Jurkat, Clone E6-1 (cell line): Measurements from ENCODE around the gene TMA7.
"Not testable (repeated sequence)": the region's sequence is repeated elsewhere in the genome, so short reads cannot be mapped to it uniquely, and the experiment has no call there.

Experiments used
- DNase-seq: peaks from one replicate; pipeline ENCODE4 v3.0.0-alpha.2; 2011; ENCODE audit warnings: low read depth, low spot score
- H3K4me3 ChIP-seq: 2 replicates; pipeline ENCODE4 v1.5.1; 2011; ENCODE audit warnings: mild to moderate bottlenecking, low read length, control low read depth, moderate library complexity

Gene TMA7

DNA sequence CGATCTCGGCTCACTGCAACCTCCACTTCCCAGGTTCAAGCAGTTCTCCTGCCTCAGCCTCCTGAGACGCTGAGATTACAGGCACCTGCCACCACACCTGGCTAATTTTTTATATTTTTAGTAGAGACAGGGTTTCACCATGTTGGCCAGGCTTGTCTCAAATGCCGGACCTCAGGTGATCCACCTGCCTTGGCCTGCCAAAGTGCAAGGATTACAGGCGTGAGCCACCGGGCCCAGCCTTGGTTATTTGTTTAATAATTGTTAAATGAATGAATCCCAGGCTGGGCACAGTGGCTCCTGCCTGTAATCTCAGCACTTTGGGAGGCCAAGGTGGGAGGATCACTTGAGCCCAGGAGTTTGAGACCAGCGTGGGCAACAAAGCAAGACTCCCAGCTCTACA is 21.7 kb downstream of the TMA7 start:
- DNase-seq, H3K4me3 ChIP-seq: not testable (repeated sequence)

DNA sequence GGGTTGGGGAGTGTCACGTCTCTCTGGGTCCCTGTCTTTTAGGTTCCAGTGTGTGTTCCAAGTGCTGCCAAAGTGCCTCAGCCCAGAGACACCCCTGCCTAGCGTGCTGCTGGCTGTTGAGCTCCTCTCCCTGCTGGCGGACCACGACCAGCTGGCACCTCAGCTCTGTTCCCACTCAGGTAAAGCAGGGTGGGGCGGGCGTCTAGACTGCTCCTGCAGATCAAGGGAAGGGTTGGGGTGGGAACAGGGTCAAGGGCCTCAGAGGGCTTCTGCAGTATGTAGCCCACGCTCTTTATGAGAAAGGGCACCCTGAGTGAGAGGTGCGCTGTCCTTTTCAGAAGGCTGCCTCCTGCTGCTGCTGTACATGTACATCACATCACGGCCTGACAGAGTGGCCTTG is 23.6 kb downstream of the TMA7 start:
- no peak for DNase-seq
- H3K4me3 ChIP-seq, result no peak overlapping the region

- no peak overlapping the region for H3K4me3 ChIP-seq
- DNase-seq, result no peak
These were observed 24.7 kb downstream of the TMA7 start for GRCh38 chr3:48464713-48465221.

DNA sequence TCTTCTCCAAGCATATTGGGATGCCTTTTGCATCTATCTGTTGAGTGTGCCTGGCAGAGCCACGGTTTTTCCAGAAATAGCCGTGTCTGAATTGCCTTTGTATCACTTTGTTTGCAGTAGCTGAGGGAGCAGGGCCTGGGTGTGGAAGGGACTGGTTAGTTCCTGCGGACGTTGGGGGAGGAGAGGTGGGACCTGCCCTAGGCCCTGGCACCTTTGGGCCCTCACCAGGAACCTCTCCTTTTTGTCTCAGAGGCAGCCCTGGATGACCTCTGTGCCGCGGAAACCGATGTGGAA is 25.1 kb downstream of the TMA7 start:
- no peak overlapping the region for H3K4me3 ChIP-seq
- DNase-seq, result no peak

DNA sequence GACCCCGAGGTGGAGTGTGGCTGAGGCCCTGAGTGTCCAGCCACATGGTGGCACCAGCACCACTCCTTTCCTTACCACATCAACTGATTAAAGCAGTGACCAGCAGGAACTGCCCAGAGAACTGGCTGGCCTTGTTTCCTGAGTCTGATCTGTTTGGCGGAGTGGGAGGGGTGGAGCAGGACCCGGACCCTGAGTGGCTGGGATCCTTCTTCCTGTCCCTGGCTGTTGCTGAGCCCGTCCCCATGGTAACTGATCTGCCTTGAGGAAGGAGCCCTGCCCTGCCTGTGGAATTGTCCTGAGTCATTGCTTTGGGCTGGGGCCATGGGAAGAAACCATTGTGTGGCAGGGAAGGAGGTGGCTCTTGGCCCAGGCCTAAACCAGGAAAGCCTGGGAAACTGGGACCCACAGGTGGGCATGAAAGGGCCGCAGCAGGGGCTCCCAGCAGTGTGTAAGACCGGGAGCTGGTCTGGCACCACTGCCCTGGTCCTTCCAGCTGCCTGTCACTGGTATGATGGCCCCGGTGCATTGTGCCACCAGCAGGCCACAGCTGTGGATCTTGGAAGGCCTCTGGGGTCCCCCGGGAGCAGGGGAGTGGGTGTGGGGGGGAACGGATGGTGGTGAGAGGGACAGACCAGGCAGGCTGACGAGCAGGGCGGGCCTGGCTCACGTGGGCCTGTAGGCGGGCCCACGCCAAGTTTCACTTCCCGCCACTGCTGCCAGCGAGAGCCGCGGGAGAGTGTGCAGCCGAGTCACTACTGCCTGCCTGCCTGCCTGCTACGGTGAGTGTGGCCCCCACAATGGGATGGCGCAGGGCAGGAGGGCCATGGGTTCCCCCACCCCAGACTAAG is 25.7 kb downstream of the TMA7 start:
- peak overlapping the region; percentile 76 for H3K4me3 ChIP-seq

DNA sequence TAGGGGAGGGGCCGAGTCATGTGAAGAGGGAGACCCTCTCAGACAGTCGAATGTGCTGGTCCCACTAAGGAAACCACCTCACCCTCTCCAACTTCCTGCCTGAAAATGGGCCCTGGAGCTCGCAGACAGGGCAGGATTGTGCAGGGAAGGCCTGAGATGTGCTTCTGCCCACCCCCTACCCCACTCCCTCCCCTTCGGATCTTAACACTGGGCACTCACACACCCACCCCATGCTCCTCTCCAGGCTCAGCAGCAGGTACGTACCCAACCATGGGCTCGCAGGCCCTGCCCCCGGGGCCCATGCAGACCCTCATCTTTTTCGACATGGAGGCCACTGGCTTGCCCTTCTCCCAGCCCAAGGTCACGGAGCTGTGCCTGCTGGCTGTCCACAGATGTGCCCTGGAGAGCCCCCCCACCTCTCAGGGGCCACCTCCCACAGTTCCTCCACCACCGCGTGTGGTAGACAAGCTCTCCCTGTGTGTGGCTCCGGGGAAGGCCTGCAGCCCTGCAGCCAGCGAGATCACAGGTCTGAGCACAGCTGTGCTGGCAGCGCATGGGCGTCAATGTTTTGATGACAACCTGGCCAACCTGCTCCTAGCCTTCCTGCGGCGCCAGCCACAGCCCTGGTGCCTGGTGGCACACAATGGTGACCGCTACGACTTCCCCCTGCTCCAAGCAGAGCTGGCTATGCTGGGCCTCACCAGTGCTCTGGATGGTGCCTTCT is 26.5 kb downstream of the TMA7 start:
- DNase-seq, result no peak
- H3K4me3 ChIP-seq, result peak overlapping the region; percentile 76

More for the DNA sequence above, 25.7 kb downstream of the TMA7 start:
- DNase-seq, result peak; percentile 66

GRCh38 chr3:48467110-48467454 is 27.0 kb downstream of the TMA7 start:
- H3K4me3 ChIP-seq, result peak overlapping the region; percentile 76
- no peak for DNase-seq

DNA sequence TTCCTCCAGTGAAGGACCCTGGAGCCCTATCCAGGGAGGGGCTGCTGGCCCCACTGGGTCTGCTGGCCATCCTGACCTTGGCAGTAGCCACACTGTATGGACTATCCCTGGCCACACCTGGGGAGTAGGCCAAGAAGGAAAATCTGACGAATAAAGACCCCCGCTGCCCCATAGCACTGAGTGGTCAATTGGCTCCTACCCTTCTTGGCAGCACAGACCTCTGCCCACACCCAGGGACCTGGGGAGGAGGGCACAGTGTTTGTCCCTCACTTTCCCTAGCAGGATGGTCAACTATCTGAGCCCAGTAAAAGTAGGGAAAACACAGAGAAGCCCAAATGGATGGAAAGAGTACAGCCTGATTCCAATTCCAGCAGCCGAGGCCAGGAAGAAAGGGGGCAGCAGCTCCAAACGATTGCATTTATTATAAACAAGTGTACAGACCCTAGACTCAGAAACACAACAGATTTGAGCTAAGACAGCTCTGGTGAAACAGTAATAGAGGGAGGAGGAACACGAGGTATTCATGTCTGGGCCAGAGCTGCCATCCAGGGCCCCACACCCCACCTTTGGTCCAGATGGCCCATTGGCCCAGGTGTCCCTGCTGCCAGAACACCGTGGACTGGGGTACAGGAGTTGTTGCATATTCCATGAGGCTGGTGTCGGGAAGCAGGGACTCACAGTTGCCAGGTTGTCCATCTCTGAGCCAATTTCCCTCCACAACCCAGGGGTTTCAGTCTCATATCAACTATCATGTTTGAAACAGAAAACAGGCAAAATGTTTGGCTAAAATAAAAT is 27.6 kb downstream of the TMA7 start:
- H3K4me3 ChIP-seq, result no peak overlapping the region; the same call in 1 of the 2 replicates

GRCh38 chr3:48468329-48468731 is 28.3 kb downstream of the TMA7 start:
- H3K4me3 ChIP-seq, result no peak overlapping the region
- no peak for DNase-seq

More for the DNA sequence above, 27.6 kb downstream of the TMA7 start:
- no peak for DNase-seq

DNA sequence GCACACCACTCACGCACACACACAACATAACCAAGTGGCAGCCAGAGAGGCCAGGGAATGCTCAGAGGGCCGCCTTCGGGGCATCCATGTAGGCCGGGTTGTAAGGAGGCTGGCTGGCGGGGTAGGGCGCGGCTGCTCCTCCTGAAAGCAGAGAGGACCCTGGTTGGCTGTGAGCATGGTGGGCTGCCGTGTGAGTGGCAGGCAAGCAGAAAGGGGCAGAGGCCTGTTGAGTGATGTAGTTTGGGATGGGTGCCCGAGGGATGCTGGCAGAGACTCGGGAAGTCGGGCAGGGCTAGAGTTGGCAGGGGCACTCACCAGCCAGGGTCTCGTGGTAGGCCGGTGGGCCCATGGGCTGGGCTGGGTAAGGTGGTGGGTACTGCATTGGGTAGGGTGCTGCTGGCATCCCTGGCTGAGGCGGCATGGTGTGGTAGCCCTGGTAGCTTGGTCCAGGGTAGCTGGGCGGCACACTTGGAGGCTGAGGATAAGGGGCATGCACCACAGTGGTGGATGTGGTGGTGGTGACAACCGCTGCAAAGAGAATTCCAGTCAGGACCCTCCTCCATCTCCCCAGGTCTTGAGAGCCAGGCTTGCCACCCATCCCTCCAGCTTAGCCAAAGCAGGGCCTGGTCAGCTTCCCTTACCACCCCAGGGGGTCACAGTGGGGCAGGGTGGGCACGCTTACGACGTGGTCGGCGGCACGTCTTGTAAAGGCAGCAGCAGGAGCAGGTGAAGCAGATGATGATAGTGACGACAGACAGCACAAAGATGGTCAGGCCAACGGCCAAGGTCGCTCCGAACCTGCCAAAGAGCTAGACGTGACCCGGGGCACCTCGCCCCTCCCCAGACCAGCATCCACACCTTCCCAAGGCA is 29.2 kb downstream of the TMA7 start:
- no peak overlapping the region for H3K4me3 ChIP-seq
- no peak for DNase-seq

DNA sequence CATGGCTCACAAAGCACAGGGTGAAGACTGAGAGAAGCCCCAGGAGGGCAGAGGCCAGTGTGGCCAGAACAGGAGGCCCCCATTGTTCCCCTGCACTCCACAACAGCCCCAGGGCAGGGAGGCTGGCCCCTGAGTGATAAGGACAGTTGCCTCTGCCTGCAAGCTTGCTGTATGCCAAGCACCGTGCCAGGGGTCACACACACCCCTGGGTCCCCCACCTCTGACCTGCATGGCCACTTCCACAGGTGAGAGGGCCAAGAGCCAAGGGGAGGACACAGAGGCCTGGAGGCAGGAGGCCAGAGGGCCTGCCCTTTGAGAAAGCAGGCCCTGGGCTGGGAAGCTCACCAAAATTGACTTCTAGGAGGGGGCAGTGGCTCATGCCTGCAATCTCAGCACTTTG is 30.2 kb downstream of the TMA7 start:
- no peak for DNase-seq
- H3K4me3 ChIP-seq, result no peak overlapping the region

DNA sequence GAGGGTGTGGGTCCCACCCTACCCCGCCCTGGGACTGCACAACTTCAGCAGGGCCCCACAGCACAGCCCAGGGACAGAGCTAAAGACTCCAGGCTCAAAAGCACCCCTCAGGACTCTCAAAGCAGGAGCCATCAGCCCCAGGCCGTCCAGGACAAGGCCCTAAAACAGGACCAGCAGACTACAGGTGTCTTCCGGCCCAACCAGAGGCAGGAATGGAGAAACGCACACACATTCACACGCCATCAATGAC is 32.5 kb downstream of the TMA7 start:
- DNase-seq, result no peak
- H3K4me3 ChIP-seq, result peak overlapping the region; percentile 92

DNA sequence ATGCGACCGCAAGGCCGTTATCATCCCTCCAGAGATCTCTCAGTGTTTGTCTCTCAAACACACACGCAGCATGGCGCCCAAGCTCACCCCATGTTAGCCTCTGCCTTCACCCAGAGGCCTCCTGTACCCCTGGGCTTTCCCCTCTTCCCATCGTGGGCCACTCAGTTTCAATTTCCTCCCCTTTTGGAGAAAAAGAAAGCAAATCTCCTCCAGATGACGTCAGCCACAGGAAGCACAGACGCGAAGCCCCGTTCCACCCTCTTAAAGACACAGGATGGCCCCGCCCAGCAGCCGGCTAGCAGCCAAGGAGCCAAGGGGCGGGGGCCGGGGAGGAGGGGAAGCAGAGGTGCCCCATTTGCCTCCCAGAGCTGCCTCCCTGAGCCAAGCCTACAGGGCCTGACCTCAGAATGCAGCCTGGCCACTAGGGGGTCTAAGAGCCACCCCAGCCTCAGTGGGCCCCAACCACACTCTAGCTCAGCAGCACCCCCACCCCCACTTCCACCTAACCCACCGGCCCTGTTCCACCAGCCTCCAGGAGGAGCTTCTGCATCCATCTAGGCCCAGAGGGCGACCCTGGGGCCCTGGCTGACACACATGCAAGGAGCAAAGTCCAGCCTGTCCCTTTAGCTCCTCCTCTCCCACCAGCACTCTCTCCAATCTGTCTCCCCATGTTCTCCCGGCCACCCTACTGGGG is 33.0 kb downstream of the TMA7 start:
- peak overlapping the region; percentile 92 for H3K4me3 ChIP-seq
- peak; percentile 94 for DNase-seq

DNA sequence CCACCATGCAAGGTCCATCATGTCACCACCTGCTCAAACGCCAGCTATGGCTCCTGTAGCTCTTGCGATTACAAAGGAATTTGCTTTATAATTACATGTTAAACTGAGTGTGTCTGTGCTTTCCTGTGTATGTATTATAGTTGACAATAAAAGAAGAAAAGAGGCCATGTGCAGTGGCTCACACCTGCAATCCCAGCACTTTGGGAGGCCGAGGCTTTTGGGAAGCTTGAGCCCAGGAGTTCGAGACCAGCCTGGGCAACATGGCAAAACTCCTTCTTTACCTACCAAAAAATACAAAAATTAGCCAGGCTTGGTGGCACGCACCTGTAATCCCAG is 33.5 kb downstream of the TMA7 start:
- peak overlapping the region; percentile 92 for H3K4me3 ChIP-seq
- no peak for DNase-seq

DNA sequence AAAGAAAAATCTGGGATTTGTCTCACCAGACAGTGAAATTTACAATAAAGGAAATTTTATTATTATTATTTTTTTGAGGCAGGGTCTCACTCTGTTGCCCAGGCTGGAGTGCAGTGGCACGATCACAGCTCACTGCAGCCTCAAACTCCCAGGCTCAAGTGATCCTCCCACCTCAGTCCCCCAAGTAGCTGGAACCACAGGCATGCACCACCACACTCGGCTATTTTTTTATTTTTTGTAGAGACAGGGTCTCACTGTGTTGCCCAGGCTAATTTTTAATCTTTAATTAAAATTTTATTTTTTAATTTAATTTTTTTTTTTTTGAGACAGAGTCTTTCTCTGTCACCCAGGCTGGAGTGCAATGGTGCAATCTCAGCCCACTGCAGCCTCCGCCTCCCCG is 34.0 kb downstream of the TMA7 start:
- not testable (repeated sequence) for DNase-seq

DNA sequence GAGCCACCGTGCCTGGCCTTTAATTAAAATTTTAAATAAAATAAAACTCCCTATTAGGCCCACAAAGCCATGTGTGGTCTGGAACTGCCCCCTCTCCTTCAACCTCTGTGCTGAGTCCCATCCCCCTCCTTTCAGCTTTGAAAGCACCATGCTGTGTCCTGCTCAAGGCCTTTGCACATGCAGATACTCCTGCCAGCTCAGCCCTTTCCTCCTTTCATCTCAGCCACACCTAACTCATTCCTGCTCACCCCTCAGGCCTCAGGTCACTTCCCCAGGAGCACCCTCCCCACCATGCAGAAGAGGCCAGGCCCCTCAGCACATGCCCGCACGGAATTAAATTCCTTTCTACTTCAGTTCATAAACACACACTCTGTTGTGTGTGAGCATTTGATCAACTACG is 34.6 kb downstream of the TMA7 start:
- H3K4me3 ChIP-seq, result no peak overlapping the region
- DNase-seq, result no peak

More for the DNA sequence above, 34.0 kb downstream of the TMA7 start:
- not testable (repeated sequence) for H3K4me3 ChIP-seq

- no peak for DNase-seq
- H3K4me3 ChIP-seq, result no peak overlapping the region
These were observed 35.1 kb downstream of the TMA7 start for GRCh38 chr3:48475188-48475587.

DNA sequence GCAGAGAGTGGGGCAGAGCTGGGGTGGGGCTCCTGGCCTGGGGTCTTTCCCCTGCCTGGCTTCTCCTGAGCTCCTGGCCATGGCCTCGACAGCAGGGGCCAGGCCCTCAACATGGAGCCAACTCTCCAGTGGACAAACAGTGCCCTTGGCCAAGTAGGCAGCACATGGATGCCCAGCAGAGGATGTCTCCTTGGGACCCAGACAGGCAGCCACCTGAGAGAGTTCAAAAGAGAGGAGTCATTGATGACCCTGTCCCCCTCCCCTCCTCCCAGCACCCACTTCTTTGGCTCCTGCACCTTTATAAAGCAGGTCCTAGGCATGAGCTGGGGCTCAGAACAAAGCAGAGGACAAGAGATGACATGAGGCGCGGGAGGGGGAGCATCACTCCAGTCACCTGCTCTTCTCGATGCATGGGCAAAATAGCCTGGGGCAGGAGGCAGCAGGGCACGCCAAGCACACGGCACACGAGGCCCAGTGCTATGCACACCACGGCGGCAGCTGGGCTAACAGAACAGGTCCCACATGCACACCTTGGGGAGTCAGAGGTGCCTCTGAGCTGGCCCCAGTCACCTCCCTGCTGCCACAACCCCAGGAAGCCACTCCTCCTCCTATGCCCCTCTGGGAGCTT is 36.5 kb downstream of the TMA7 start:
- DNase-seq, result no peak
- no peak overlapping the region for H3K4me3 ChIP-seq
